PC-3 (cell line): ENCODE measurements around the gene MINDY3. TPM values are rescaled to one million over a fixed set of nuclear protein-coding genes. Genes with fewer than 3 reads are reported as not detected.

Experiments used
- ATAC-seq: fragments of 200-7000 bp; cut with Tn5 transposase; 2 replicates; pipeline ENCODE4 v1.9.1; 2020; ENCODE audit warnings: mild to moderate bottlenecking, moderate library complexity
- BruUV-seq: library from RNA; stranded (reverse); fragments of 400-500 nt; replicated peaks from 2 replicates; lab custom pipeline; 2021; lab: Mats Ljungman, UMichigan
- CTCF ChIA-PET: fragments of 300-600 bp; sonication (Branson Sonifier 250); formaldehyde crosslinking; loops from one replicate; lab custom pipeline; 2022; ENCODE audit warnings: antibody characterized with exemption; lab: Charles Lee
- POLR2A ChIA-PET: fragments of 300-600 bp; sonication (Branson Sonifier 250); formaldehyde crosslinking; loops from one replicate; lab custom pipeline; 2022; ENCODE audit warnings: antibody characterized with exemption; ENCODE audit not compliant: unreplicated experiment; lab: Charles Lee
- DNase-seq: peaks from one replicate; pipeline ENCODE4 v3.0.0-alpha.2; 2015
- H2AFZ ChIP-seq: fragments of 300-600 bp; sonication (generic); 2 replicates; pipeline ENCODE4 v1.6.0; 2016; ENCODE audit warnings: antibody characterized with exemption, low read length
- H3F3A ChIP-seq: fragments of 300-600 bp; sonication (generic); one replicate; pipeline ENCODE4 v1.6.0; 2017; ENCODE audit warnings: antibody characterized with exemption, low read length, control low read depth, mild to moderate bottlenecking; ENCODE audit not compliant: unreplicated experiment
- H3K27ac ChIP-seq: fragments of 300-600 bp; sonication (generic); 2 replicates; pipeline ENCODE4 v1.5.1; 2016; ENCODE audit warnings: mild to moderate bottlenecking, low read length
- H3K27me3 ChIP-seq: fragments of 300-600 bp; sonication (generic); 2 replicates; pipeline ENCODE4 v1.6.1; 2016; ENCODE audit warnings: low read length, mixed read lengths
- H3K36me3 ChIP-seq: fragments of 300-600 bp; sonication (generic); 2 replicates; pipeline ENCODE4 v1.6.1; 2016; ENCODE audit warnings: low read depth, mixed run types, low read length, mixed read lengths
- H3K4me1 ChIP-seq: fragments of 300-600 bp; sonication (generic); 2 replicates; pipeline ENCODE4 v1.5.1; 2016; ENCODE audit warnings: low read length; ENCODE audit not compliant: insufficient read depth
- H3K4me2 ChIP-seq: fragments of 300-600 bp; sonication (generic); 2 replicates; pipeline ENCODE4 v1.6.0; 2016; ENCODE audit warnings: low read length
- H3K4me3 ChIP-seq: fragments of 300-600 bp; sonication (generic); 2 replicates; pipeline ENCODE4 v1.5.1; 2016; ENCODE audit warnings: mild to moderate bottlenecking, low read length, mixed read lengths
- H3K79me2 ChIP-seq: fragments of 300-600 bp; sonication (generic); 2 replicates; pipeline ENCODE4 v1.6.1; 2017; ENCODE audit warnings: low read length, mixed read lengths
- H3K9ac ChIP-seq: fragments of 300-600 bp; sonication (generic); 2 replicates; pipeline ENCODE4 v1.6.0; 2016; ENCODE audit warnings: mild to moderate bottlenecking, low read length
- H3K9me2 ChIP-seq: fragments of 300-600 bp; sonication (generic); replicated peaks from 2 replicates; pipeline ENCODE4 v1.6.1; 2016; ENCODE audit warnings: mixed run types, low read length, mixed read lengths
- H3K9me3 ChIP-seq: fragments of 300-600 bp; sonication (generic); 2 replicates; pipeline ENCODE4 v1.6.1; 2016; ENCODE audit warnings: low read length, mixed read lengths
- H4K20me1 ChIP-seq: fragments of 300-600 bp; sonication (generic); 2 replicates; pipeline ENCODE4 v1.6.1; 2016; ENCODE audit warnings: low read length, mixed read lengths
- EZH2 ChIP-seq: fragments of 300-600 bp; sonication (generic); IDR thresholded peaks from one replicate; pipeline ENCODE4 v1.6.1; 2017; ENCODE audit warnings: antibody characterized with exemption, mild to moderate bottlenecking, low read length; ENCODE audit not compliant: unreplicated experiment
- EZH2phosphoT487 ChIP-seq: fragments of 300-600 bp; sonication (generic); IDR thresholded peaks from 2 replicates; pipeline ENCODE4 v1.6.1; 2018; ENCODE audit warnings: mild to moderate bottlenecking, antibody characterized with exemption, low read length, borderline replicate concordance
- intact Hi-C: fragments of 100-400 bp; cut with micrococcal nuclease; formaldehyde crosslinking; loops from 2 replicates; pipeline ENCODE4 v1.9.0; 2023
- total RNA-seq: library from RNA; depleted of rRNA; stranded (reverse); fragments of >200 nt; gene quantifications from 2 replicates; pipeline ENCODE4 v1.2.3, GENCODE V29; 2014
- TF ChIP-seq, protein P1 (sequence below): fragments of 300-600 bp; sonication (generic); conservative IDR thresholded peaks from 2 replicates; pipeline ENCODE4 v1.5.1; 2017; ENCODE audit warnings: antibody characterized with exemption, low read depth, mild to moderate bottlenecking, low read length

MINDY3 gene
- total RNA-seq, 1 experiment from 2014 or later = 9.5 TPM

DNA sequence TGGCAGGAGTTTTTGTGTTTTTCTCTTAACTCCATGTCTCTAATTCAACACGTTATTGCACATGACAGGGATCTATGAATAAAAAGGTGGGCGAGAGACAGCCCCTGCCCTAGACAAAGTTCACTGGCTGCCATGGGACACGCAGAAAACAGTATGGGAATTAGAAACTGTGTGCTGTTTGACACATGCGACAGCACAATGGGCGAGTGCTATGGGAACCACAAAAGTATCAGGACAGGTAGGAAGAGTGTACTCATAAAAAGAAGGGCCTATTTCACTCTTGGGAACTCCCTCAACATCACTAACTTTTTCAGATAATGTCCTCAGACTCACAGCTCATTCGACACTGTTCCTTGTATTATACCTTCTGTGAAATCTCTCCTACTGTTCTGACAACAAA, 45.7 kb downstream of the MINDY3 start:
- Histone ChIP-seq H4K20me1 (no peaks in the 10 kb centered on the region), H3K36me3 (no peaks in the 10 kb centered on the region), H2AFZ (no peak overlapping the region), H3K79me2 (no peaks in the 10 kb centered on the region), H3K4me3 (no peak overlapping the region), H3K9me3 (no peaks in the 10 kb centered on the region), H3F3A (no peaks in the 10 kb centered on the region), H3K4me2 (no peak overlapping the region), H3K9me2 (no peaks in the 10 kb centered on the region), H3K4me1 (peaks cover 20% of the 10 kb centered on the region), H3K9ac (no peak overlapping the region), H3K27me3 (no peaks in the 10 kb centered on the region), H3K27ac (no peak overlapping the region)
- no TSS peak for BruUV-seq
- ChIA-PET POLR2A (no interaction called here), CTCF (no interaction called here)
- DNase-seq = no peak
- ATAC-seq = no peak
- TF ChIP-seq EZH2 (no peak), EZH2phosphoT487 (no peak)
- TF ChIP-seq, protein P1, sequence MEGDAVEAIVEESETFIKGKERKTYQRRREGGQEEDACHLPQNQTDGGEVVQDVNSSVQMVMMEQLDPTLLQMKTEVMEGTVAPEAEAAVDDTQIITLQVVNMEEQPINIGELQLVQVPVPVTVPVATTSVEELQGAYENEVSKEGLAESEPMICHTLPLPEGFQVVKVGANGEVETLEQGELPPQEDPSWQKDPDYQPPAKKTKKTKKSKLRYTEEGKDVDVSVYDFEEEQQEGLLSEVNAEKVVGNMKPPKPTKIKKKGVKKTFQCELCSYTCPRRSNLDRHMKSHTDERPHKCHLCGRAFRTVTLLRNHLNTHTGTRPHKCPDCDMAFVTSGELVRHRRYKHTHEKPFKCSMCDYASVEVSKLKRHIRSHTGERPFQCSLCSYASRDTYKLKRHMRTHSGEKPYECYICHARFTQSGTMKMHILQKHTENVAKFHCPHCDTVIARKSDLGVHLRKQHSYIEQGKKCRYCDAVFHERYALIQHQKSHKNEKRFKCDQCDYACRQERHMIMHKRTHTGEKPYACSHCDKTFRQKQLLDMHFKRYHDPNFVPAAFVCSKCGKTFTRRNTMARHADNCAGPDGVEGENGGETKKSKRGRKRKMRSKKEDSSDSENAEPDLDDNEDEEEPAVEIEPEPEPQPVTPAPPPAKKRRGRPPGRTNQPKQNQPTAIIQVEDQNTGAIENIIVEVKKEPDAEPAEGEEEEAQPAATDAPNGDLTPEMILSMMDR = no peak
- intact Hi-C loops = no loop called here

GRCh38 chr10:15813415-15813814, 46.9 kb downstream of the MINDY3 start:
- peak overlapping the region; percentile 57 for H3K27ac ChIP-seq
- TF ChIP-seq, protein P1 = no peak
- TF ChIP-seq EZH2 (no peak), EZH2phosphoT487 (no peak)
- BruUV-seq = no TSS peak
- H3K27me3 ChIP-seq = no peaks in the 10 kb centered on the region
- no peaks in the 10 kb centered on the region for H3K9me3 ChIP-seq
- peaks cover 20% of the 10 kb centered on the region for H3K4me1 ChIP-seq
- POLR2A ChIA-PET = no interaction called here
- no peaks in the 10 kb centered on the region for H3K9me2 ChIP-seq
- CTCF ChIA-PET = no interaction called here
- no peak overlapping the region for H2AFZ ChIP-seq
- no peak overlapping the region for H3K9ac ChIP-seq
- no peaks in the 10 kb centered on the region for H3K36me3 ChIP-seq
- no peaks in the 10 kb centered on the region for H3F3A ChIP-seq
- H3K4me3 ChIP-seq = no peak overlapping the region
- peak overlapping the region; percentile 20 for H3K4me2 ChIP-seq
- no peaks in the 10 kb centered on the region for H4K20me1 ChIP-seq
- H3K79me2 ChIP-seq = no peaks in the 10 kb centered on the region
- peak; percentile 98 for ATAC-seq
- intact Hi-C loops = loop anchor here (1.0 to 2.0 kb wide), 2 partner anchors 17 to 44 kb away; no protein-coding TSS in a partner anchor
- DNase-seq = peak; percentile 79

DNA sequence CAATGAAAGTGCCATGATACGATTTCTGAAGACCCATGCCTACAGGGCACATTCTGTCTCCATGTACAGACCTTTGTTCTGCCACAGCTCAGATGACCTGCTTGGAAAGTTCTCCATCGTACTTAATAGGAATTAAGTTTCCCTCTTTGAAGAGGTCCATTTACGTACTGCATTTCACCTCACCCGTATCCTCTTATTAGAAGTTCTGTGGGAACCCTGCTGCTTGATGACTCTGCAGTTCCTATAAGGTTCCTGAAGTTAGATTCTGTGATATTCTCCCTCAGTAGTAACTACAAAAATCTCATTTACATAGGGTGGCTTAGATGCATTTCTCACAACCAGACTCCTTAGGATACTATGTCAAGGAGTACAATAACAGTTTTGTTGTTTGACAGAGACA, 50.9 kb downstream of the MINDY3 start:
- CTCF ChIA-PET = no interaction called here
- H3K27me3 ChIP-seq = no peaks in the 10 kb centered on the region
- no peak overlapping the region for H2AFZ ChIP-seq
- no peak overlapping the region for H3K4me2 ChIP-seq
- DNase-seq = no peak
- H3K9me3 ChIP-seq = no peaks in the 10 kb centered on the region
- BruUV-seq = no TSS peak
- no peak overlapping the region for H3K27ac ChIP-seq
- H3K4me3 ChIP-seq = no peak overlapping the region
- no peaks in the 10 kb centered on the region for H3K79me2 ChIP-seq
- ATAC-seq = no peak
- no peaks in the 10 kb centered on the region for H3F3A ChIP-seq
- no peaks in the 10 kb centered on the region for H3K36me3 ChIP-seq
- peaks cover 19% of the 10 kb centered on the region for H3K4me1 ChIP-seq
- no peak for TF ChIP-seq EZH2
- TF ChIP-seq EZH2phosphoT487 = no peak
- TF ChIP-seq, protein P1 = no peak
- no peaks in the 10 kb centered on the region for H4K20me1 ChIP-seq
- POLR2A ChIA-PET = no interaction called here
- intact Hi-C loops = no loop called here
- no peaks in the 10 kb centered on the region for H3K9me2 ChIP-seq
- H3K9ac ChIP-seq = no peak overlapping the region
